Left hindlimb (tissue), 1 donor: ENCODE results near the gene PPP3CA.
"Not testable (repeated sequence)": the region's sequence is repeated elsewhere in the genome, so short reads cannot be mapped to it uniquely, and the experiment has no call there.

ENCODE experiments used
- DNase-seq: peaks from one replicate; pipeline ENCODE4 v3.0.0-alpha.2; 2018

Gene PPP3CA

GRCh38 chr4:101131058-101131457, 216.3 kb downstream of the PPP3CA start:
- not testable (repeated sequence) for DNase-seq

DNA sequence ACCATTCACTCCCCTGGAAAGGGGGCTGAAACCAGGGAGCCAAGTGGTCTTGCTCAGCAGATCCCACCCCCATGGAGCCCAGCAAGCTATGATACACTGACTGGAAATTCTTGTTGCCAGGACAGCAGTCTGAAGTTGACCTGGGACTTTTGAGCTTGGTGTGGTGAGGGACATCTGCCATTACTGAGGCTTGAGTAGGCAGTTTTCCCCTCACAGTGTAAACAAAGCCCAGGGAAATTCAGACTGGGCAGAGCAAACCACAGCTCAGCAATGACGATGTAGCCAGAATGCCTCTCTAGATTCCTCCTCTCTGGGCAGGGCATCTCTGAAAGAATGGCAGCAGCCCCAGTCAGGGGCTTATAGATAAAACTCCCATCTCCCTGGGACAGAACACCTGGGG, 218.4 kb downstream of the PPP3CA start:
- not testable (repeated sequence) for DNase-seq

DNA sequence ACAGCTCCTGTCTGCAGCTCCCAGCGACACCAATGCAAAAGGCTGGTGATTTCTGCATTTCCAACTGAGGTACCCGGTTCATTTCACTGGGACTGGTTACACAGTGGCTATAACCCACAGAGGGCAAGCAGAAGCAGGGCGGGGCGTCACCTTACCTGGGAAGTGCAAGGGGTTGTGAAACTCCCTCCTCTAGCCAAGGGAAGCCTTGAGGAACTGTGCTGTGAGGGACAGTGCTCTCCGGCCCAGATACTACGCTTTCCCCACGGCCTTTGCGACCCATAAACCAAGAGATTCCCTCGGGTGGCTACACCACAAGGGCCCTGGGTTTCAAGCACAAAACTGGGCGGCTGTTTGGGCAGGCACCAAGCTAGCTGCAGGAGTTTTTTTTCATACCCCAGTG, 218.9 kb downstream of the PPP3CA start:
- DNase-seq: no peak

DNA sequence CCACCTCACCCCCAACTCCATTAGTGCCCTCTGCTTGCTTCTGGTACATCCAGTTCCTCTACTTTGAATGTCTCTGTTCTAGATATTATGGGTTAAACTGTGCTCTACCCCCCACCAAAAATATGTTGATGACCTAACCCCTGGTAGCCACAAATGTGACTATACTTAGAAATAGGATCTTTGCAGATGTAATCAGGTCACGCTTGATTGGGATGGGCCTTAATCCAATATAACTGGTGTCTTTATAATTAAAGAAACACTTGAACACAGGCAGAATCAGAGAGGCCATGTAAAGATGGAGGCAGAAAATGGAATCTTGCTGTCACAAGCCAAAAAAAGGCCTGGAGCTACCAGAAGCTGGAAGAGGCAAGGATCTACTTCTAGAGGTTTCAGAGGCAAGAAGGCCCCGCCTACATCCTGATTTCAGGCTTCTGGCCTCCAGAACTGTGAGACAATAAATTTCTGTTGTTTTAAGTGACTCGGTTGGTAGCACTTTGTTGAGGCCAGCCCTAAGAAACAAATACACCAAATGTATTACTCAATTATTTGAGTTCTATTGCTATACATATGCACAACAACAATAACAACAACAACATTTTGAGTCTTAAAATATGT, 220.0 kb downstream of the PPP3CA start:
- no peak for DNase-seq

DNA sequence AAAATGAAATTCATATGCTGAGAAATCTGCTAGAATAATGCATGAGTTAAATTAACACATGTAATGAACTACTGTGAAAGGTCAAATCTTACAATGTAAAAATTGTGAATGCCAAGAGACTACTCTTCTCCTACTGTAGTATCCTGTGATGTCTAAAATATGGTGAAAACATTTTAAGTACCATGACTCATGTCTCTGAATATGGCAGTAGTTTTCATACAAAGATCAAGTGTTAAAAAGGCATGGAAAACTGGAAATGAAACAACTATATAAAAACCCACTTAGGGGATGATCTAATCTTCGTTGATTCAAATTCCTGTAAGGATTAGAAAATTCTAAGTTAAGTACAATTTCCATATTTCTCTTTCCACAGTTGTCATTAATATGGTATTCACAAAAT, 221.3 kb downstream of the PPP3CA start:
- DNase-seq: no peak

DNA sequence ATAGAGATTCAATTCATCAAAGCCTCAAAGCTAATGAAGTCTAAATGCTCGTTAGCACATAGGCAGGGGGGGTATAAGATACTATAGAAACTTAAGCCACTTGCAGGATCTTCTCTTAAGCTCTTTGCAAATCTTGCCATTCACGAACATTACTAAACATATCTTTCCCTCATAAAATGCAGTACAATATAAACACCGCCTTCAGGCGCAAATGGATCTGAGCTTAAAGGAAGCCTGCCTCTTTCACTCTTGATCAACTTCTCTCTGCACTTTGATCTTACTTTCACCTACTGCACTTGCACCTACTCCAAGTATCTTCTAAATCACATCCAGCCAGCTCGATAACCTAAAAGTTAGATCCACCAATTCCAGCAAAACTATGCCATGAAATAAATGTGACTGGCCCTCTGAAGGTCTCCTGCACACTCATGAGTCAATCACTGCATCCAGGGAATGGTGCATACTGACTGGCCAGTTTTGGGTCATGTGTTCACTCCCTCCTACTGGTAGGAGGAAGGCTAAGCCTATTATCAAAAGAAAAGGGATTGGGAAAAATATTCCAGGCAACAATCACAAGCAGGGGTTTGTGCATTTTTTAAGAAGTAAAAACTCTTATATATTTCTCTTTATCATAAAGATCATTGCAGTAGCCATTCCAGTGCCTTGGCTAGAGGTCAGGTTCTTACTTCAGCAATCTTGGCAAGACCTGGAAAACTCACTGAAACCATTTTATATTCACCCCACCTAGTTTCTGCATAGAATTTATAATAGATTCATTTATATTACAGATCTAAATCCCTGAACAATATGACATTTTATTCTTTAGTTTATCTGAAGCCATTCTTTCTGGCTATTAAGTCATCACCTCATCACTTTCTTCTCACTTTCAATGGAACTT, 222.0 kb downstream of the PPP3CA start:
- no peak for DNase-seq

GRCh38 chr4:101123231-101123630, 224.1 kb downstream of the PPP3CA start:
- no peak for DNase-seq

DNA sequence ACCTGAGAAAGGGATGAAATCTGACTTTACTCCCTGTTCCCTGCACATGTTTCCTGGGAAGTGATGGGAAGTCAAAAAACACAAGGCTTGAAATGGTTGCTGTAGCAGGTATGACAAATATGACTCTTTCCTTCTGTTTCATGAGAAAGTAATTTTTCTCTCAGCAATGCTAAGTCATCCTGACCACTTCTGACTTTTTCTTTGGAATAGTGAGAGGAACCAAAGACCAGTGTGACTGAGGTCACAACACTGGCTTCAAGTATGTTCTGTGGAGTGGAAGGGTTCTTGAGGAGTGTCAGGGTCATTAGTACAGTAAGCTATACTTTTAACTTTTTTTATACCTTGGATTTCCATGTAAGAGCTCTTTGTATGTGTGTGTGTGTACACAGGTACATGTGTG, 225.3 kb downstream of the PPP3CA start:
- no peak for DNase-seq

GRCh38 chr4:101119141-101119540, 228.2 kb downstream of the PPP3CA start:
- no peak for DNase-seq

DNA sequence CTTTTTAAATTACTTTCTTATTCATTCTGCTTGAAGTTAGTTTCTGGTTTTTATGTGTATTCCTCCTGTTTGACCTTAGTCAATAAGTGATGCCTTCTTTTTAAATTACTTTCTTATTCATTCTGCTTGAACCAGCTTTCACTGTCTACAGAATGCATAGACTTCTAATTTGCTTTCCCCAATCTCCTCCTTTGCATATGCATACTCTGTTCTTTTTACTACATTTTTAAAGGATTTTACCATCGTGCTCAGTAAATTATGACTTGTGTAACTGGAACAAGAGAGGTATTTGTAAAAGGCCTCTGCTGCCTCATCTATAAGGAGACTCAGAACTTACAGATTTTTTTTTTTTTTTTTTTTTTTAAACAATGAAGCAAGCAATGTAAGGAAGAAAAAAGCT, 228.7 kb downstream of the PPP3CA start:
- no peak for DNase-seq

DNA sequence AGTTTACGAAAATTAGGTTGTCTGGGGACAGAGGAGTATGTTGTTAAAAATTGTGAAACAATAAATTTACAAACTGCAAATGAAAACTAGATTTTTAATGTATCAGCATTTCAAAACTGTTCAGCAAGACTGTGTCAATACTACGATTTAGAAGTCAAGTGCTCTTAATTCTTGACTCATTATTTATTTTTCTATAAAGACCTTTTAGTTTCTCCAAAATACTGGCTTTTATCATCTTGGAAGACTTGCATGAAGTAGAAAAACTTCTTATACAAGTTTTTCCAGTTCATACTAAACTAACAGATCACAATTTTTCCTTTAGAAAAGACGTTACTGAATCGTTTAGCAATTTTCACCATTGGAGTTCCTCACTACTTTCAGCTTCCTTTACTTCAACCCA, 231.4 kb downstream of the PPP3CA start:
- DNase-seq: no peak

DNA sequence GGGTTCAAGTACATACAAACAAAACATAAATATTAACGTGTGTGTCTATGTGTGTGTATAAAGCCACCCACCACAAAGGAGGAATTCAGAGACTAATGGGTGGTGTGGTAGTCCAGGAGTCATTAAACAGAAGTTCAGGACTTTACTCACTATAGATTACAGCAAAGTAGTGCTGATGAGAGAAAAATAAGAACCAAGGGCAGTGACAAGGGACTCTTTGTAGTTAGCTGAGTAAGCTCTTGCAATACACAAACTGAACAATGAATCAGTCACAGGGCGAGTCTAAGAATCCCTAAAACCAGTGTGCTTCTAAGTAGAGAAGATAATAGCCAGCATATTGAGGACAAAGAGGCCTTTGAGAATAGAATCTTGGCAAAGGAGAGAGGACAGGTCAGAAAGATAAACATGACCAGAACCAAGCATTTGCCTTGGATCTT, 232.4 kb downstream of the PPP3CA start:
- DNase-seq: no peak

GRCh38 chr4:101104312-101105052, 242.8 kb downstream of the PPP3CA start:
- no peak for DNase-seq

GRCh38 chr4:101103381-101104142, 243.8 kb downstream of the PPP3CA start:
- no peak for DNase-seq

DNA sequence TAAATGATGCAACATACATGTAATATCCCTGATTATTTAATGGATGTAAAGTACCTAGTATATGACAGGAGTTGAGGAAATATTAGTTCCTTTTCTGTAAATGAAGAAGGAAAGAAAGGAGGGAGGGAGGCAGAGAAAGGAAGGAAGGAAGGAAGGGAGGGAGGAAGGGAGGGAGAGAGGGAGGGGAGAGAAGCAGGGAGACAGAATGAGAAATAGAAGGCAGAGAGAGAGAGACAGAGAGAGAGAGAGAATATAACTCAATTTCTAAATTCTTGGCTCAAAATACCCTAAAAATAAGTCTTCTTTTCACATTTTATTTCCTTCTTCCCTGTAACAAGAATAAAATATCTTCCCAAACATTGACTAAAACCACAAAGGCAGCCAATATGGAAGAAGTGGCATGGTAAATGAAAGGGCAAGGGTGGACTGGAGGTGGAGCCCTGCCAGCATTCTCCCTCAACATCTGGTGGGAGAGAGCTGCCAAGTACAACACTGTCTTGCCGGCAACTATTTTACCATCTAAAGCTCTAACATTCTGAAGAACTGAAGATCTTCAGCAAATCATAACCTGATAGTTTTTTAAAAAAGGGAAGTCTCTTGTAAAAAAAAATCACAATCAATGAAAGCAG, 245.1 kb downstream of the PPP3CA start:
- DNase-seq: peak; percentile 84

- DNase-seq: no peak
Observed at GRCh38 chr4:101101072-101101471, 246.3 kb downstream of the PPP3CA start.

- DNase-seq: no peak
Observed at GRCh38 chr4:101098666-101099400, 248.5 kb downstream of the PPP3CA start.

GRCh38 chr4:101092609-101093008, 254.7 kb downstream of the PPP3CA start:
- not testable (repeated sequence) for DNase-seq

DNA sequence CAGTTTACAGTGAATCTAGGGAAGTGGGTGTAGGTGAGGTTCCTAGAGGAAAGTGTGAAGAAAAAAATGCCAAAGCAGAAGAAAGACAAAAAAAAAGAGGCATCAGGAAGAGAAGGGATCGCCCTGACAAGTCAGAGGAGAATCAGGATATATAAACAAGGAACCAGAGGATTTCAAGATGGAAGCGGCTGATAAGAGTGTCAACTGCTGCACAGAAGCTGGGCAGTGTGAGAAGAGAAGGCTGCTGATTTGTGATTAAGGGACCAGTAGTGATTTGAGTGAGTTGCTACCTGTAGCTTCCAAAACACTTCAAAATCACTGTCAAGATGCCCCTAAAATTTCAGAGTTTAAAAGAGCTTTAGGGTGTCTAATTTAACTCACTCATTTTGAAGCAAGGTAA, 258.2 kb downstream of the PPP3CA start:
- no peak for DNase-seq

- no peak for DNase-seq
Observed at GRCh38 chr4:101086801-101087586, 260.3 kb downstream of the PPP3CA start.

GRCh38 chr4:101083131-101083530, 264.2 kb downstream of the PPP3CA start:
- no peak for DNase-seq
